HL-60 (cell line): Measurements from ENCODE around the gene SLC23A2.

ENCODE experiments used
- DNase-seq, 2 experiments: peaks; one replicate each; pipeline ENCODE4 v3.0.0-alpha.2; 2010 to 2020; ENCODE audit warnings: low read depth in 1 of 2, low spot score in 1 of 2
- H3K27ac ChIP-seq: fragments of 250-450 bp; sonication (Bioruptor Pico); replicated peaks from 2 replicates; pipeline ENCODE4 v1.5.1; 2020; ENCODE audit warnings: mild to moderate bottlenecking, moderate library complexity
- H3K27me3 ChIP-seq: fragments of 250-450 bp; sonication (Bioruptor Pico); 2 replicates; pipeline ENCODE4 v1.5.1; 2021; ENCODE audit warnings: mild to moderate bottlenecking, moderate library complexity; ENCODE audit not compliant: insufficient read depth, poor library complexity, severe bottlenecking
- H3K4me3 ChIP-seq: replicated peaks from 2 replicates; pipeline ENCODE4 v1.5.1; 2011; ENCODE audit warnings: mild to moderate bottlenecking, control low read depth, low read length; ENCODE audit not compliant: insufficient read depth
- CTCF ChIP-seq: IDR thresholded peaks from one replicate; pipeline ENCODE4 v1.5.1; 2011; ENCODE audit warnings: low read length, control low read depth, inconsistent platforms; ENCODE audit not compliant: insufficient read depth
- GABPA ChIP-seq: IDR thresholded peaks from 2 replicates; pipeline ENCODE4 v1.6.1; 2012; ENCODE audit warnings: low read depth
- POLR2AphosphoS5 ChIP-seq: IDR thresholded peaks from 2 replicates; pipeline ENCODE4 v1.6.1; 2012; ENCODE audit warnings: low read depth
- REST ChIP-seq: IDR thresholded peaks from 2 replicates; pipeline ENCODE4 v1.6.1; 2012; ENCODE audit warnings: low read depth; ENCODE audit not compliant: insufficient replicate concordance
- SPI1 ChIP-seq: IDR thresholded peaks from 2 replicates; pipeline ENCODE4 v1.6.1; 2012; ENCODE audit warnings: low read depth, mild to moderate bottlenecking, borderline replicate concordance

SLC23A2 gene

GRCh38 chr20:4942331-4942730 is 59.0 kb downstream of the SLC23A2 start:
- DNase-seq: no peak
- no peak for TF ChIP-seq SPI1
- TF ChIP-seq REST: no peak
- no peak for TF ChIP-seq GABPA
- no peak for TF ChIP-seq CTCF
- no peak for TF ChIP-seq POLR2AphosphoS5
- H3K27ac ChIP-seq: no peak overlapping the region
- no peaks in the 10 kb centered on the region for H3K27me3 ChIP-seq
- H3K4me3 ChIP-seq: no peak overlapping the region

- no peak for DNase-seq
- Histone ChIP-seq H3K4me3 (no peak overlapping the region), H3K27me3 (no peaks in the 10 kb centered on the region), H3K27ac (no peak overlapping the region)
- no peak for TF ChIP-seq REST
- TF ChIP-seq CTCF: no peak
- no peak for TF ChIP-seq SPI1
- TF ChIP-seq POLR2AphosphoS5: no peak
- no peak for TF ChIP-seq GABPA
Measured at GRCh38 chr20:4937407-4938319, 63.6 kb downstream of the SLC23A2 start.

GRCh38 chr20:4936851-4937406 is 64.4 kb downstream of the SLC23A2 start:
- H3K4me3 ChIP-seq: no peak overlapping the region
- no peak for TF ChIP-seq SPI1
- no peak for TF ChIP-seq POLR2AphosphoS5
- DNase-seq: no peak
- no peaks in the 10 kb centered on the region for H3K27me3 ChIP-seq
- H3K27ac ChIP-seq: no peak overlapping the region

GRCh38 chr20:4936392-4936850 is 64.9 kb downstream of the SLC23A2 start:
- no peaks in the 10 kb centered on the region for H3K27me3 ChIP-seq
- TF ChIP-seq CTCF (no peak), REST (no peak), SPI1 (no peak), GABPA (no peak), POLR2AphosphoS5 (no peak)
- no peak overlapping the region for H3K4me3 ChIP-seq
- no peak overlapping the region for H3K27ac ChIP-seq
- no peak for DNase-seq
